Measurements from ENCODE around the gene FOXD4L5. TPM values are rescaled to one million over a fixed set of nuclear protein-coding genes. Genes with fewer than 3 reads are reported as not detected.
"Not testable (repeated sequence)": the region's sequence is repeated elsewhere in the genome, so short reads cannot be mapped to it uniquely, and the experiment has no call there.

FOXD4L5 gene
- not detected in 2 replicates for total RNA-seq (2014; rRNA removed; shearing (Covaris generic))

DNA sequence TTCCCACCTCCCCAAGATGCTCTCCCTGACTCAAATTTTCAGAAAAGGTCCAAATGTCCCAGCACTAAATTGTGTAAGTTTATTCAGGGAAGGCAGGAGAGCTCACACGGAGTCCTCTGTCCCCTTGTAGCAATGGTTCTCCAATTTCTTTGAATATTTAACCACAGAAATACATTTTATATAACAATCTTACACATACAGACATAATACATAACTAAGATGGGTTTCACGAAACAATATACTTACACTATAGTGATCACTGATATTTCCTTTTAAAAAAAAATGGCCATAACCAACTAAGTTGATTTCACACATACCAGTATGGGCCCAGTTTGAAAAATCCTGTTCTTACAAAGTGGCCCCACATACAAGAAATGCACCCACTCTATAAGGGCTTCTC lies at the start of gene FOXD4L5:
Gene FOXD4L5, minus strand, starts transcription at position 101 of the 400 bp plus-strand sequence. CDS start 832 bp downstream, outside the sequence.
- DNase-seq (ENCODE audit: low read depth) = not testable (repeated sequence)

GRCh38 chr9:65283943-65284342 lies 1.1 kb downstream of the FOXD4L5 start:
- DNase-seq (ENCODE audit: low read depth) = not testable (repeated sequence)

DNA sequence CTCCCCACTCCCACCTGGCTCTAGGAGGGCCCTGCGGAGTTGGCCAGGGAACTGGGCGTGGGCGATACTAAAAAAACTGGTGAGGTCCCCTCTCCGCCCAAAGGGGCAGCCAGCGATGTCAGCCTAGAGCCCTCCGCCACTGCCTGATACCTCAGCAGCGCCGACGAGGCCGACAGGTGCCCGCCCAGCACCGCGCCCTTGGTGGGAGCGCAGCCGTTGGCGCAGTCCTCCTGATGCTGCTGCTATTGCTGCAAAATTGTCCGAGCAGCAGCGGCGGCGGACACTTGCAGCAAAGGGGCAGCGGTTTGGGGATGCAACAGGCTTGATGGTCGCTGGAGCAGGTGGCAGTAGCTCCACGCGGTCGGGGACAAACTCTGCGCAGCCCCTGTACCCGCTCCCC lies 2.0 kb downstream of the FOXD4L5 start:
- not testable (repeated sequence) for DNase-seq (ENCODE audit: low read depth)
